Measurements from ENCODE around the gene ZBTB4. TPM values are rescaled to one million over a fixed set of nuclear protein-coding genes. Genes with fewer than 3 reads are reported as not detected.

Gene ZBTB4
- total and polyA plus RNA-seq, 9 of the 15 experiments (the other 6 are each of a cell fraction or from before 2014, with no cell fraction given): 0.92 to 6.9 (median 3.3) TPM

DNA sequence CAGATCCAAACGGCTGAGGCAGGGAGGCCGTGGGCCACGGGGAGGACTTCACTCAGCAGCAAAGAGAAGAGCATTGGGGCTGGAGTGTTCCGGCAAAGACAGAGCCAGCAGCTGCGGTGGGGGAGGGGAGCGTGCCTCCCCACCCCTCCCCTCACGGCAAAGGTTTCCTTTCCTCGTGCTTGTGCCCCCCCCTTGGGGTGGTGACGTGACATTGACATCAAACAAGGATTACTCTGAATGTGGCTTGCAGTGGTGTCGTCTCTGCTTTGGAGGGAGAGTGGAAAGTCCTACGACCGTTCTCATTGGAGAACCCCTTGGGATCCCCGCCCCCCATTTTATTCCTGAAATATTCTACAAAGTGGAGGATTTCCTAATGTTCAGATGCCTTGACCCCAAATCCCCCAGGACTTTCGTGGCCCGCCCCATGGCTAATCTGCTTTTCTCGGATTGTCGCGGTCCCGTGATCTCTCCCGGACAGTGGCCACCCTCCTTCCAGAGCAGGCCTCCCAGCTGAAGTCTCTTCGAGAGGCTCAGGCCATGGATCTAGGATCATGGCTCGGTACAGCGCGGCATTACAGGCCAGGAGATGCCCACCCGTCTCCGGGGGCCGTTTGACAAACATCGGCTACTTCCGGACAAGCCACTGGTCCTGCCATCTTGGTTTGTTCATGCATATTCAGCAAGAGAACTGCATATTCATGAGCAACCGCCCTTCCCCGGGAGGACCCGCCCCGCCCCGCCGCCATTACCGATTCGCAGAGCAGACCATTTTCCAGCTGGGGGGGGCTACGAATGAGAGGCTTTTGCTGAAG, 4.0 kb upstream of the ZBTB4 start (continued):
- TF ChIP-seq, protein P1, sequence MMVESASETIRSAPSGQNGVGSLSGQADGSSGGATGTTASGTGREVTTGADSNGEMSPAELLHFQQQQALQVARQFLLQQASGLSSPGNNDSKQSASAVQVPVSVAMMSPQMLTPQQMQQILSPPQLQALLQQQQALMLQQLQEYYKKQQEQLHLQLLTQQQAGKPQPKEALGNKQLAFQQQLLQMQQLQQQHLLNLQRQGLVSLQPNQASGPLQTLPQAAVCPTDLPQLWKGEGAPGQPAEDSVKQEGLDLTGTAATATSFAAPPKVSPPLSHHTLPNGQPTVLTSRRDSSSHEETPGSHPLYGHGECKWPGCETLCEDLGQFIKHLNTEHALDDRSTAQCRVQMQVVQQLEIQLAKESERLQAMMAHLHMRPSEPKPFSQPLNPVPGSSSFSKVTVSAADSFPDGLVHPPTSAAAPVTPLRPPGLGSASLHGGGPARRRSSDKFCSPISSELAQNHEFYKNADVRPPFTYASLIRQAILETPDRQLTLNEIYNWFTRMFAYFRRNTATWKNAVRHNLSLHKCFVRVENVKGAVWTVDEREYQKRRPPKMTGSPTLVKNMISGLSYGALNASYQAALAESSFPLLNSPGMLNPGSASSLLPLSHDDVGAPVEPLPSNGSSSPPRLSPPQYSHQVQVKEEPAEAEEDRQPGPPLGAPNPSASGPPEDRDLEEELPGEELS (CRISPR knock-in tag; IDR thresholded peaks at IDR 0.05; ENCODE audit: borderline replicate concordance): no peak
- TF ChIP-seq ZNF12 (CRISPR knock-in tag; IDR thresholded peaks at IDR 0.05) (0 out of 2 replicates have a peak, but pooled peaks have one; percentile 14), MIER1 (IDR thresholded peaks at IDR 0.05; ENCODE audit: low read depth) (no peak), SRSF3 (IDR thresholded peaks at IDR 0.05; ENCODE audit: insufficient read depth, low read length) (no peak), SETDB1 (IDR thresholded peaks at IDR 0.05; ENCODE audit: low read length) (no peak), ZNF79 (CRISPR knock-in tag; IDR thresholded peaks at IDR 0.05; ENCODE audit: low read depth) (no peak), PML (IDR thresholded peaks at IDR 0.05; ENCODE audit: low read length) (no peak), SP2 (IDR thresholded peaks at IDR 0.05; ENCODE audit: extremely low read depth, low read depth, low read length, poor library complexity, severe bottlenecking) (no peak), ZNF584 (CRISPR knock-in tag; IDR thresholded peaks at IDR 0.05; ENCODE audit: low read depth) (no peak), ZNF764 (CRISPR knock-in tag; IDR thresholded peaks at IDR 0.05; ENCODE audit: low read depth) (no peak), ZNF212 (CRISPR knock-in tag; IDR thresholded peaks at IDR 0.05) (no peak), IRF2 (CRISPR knock-in tag; IDR thresholded peaks at IDR 0.05) (no peak), OTX1 (CRISPR knock-in tag; IDR thresholded peaks at IDR 0.05) (no peak)
- TF ChIP-seq, protein P2, sequence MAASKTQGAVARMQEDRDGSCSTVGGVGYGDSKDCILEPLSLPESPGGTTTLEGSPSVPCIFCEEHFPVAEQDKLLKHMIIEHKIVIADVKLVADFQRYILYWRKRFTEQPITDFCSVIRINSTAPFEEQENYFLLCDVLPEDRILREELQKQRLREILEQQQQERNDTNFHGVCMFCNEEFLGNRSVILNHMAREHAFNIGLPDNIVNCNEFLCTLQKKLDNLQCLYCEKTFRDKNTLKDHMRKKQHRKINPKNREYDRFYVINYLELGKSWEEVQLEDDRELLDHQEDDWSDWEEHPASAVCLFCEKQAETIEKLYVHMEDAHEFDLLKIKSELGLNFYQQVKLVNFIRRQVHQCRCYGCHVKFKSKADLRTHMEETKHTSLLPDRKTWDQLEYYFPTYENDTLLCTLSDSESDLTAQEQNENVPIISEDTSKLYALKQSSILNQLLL (CRISPR knock-in tag; IDR thresholded peaks at IDR 0.05; ENCODE audit: borderline replicate concordance): no peak
- TF ChIP-seq, protein P3, sequence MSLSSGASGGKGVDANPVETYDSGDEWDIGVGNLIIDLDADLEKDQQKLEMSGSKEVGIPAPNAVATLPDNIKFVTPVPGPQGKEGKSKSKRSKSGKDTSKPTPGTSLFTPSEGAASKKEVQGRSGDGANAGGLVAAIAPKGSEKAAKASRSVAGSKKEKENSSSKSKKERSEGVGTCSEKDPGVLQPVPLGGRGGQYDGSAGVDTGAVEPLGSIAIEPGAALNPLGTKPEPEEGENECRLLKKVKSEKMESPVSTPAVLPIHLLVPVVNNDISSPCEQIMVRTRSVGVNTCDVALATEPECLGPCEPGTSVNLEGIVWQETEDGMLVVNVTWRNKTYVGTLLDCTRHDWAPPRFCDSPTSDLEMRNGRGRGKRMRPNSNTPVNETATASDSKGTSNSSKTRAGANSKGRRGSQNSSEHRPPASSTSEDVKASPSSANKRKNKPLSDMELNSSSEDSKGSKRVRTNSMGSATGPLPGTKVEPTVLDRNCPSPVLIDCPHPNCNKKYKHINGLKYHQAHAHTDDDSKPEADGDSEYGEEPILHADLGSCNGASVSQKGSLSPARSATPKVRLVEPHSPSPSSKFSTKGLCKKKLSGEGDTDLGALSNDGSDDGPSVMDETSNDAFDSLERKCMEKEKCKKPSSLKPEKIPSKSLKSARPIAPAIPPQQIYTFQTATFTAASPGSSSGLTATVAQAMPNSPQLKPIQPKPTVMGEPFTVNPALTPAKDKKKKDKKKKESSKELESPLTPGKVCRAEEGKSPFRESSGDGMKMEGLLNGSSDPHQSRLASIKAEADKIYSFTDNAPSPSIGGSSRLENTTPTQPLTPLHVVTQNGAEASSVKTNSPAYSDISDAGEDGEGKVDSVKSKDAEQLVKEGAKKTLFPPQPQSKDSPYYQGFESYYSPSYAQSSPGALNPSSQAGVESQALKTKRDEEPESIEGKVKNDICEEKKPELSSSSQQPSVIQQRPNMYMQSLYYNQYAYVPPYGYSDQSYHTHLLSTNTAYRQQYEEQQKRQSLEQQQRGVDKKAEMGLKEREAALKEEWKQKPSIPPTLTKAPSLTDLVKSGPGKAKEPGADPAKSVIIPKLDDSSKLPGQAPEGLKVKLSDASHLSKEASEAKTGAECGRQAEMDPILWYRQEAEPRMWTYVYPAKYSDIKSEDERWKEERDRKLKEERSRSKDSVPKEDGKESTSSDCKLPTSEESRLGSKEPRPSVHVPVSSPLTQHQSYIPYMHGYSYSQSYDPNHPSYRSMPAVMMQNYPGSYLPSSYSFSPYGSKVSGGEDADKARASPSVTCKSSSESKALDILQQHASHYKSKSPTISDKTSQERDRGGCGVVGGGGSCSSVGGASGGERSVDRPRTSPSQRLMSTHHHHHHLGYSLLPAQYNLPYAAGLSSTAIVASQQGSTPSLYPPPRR (CRISPR knock-in tag; IDR thresholded peaks at IDR 0.05; ENCODE audit: borderline replicate concordance): no peak
- TF ChIP-seq, protein P4, sequence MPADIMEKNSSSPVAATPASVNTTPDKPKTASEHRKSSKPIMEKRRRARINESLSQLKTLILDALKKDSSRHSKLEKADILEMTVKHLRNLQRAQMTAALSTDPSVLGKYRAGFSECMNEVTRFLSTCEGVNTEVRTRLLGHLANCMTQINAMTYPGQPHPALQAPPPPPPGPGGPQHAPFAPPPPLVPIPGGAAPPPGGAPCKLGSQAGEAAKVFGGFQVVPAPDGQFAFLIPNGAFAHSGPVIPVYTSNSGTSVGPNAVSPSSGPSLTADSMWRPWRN (IDR thresholded peaks at IDR 0.05; ENCODE audit: low read depth): no peak
- TF ChIP-seq, protein P5, sequence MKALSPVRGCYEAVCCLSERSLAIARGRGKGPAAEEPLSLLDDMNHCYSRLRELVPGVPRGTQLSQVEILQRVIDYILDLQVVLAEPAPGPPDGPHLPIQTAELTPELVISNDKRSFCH (CRISPR knock-in tag; IDR thresholded peaks at IDR 0.05): no peak
- TF ChIP-seq, protein P5 (tag; IDR thresholded peaks at IDR 0.05): peak; percentile 74; the same call in 1 of the 2 replicates
